Activated CD4-positive, alpha-beta T cell treated with anti-CD3 and anti-CD28 coated beads for 36 hours (primary cell): Measurements from ENCODE around the gene RERE. TPM values are rescaled to one million over a fixed set of nuclear protein-coding genes. Genes with fewer than 3 reads are reported as not detected.
A peak's percentile ranks its signal among the peaks of the same experiment; 100 is the strongest.
"Not testable (repeated sequence)": the region's sequence is repeated elsewhere in the genome, so short reads cannot be mapped to it uniquely, and the experiment has no call there.

Experiments used
- ATAC-seq: fragments of 200-7000 bp; cut with Tn5 transposase; one replicate; pipeline ENCODE4 v1.10.0; 2021; ENCODE audit warnings: mild to moderate bottlenecking, moderate library complexity
- CTCF ChIA-PET: fragments of 350-600 bp; sonication (Branson Sonifier 250); formaldehyde crosslinking; loops from one replicate; lab custom pipeline; 2021; ENCODE audit warnings: antibody characterized with exemption; lab: Charles Lee
- POLR2A ChIA-PET: fragments of 350-600 bp; sonication (Branson Sonifier 250); formaldehyde crosslinking; loops from one replicate; lab custom pipeline; 2021; ENCODE audit warnings: antibody characterized with exemption, inconsistent platforms; lab: Charles Lee
- DNase-seq: peaks from one replicate; pipeline ENCODE4 v3.0.0-alpha.2; 2020
- H3K27ac Mint-ChIP-seq: one replicate; pipeline ENCODE4 v1.8.0; 2021; ENCODE audit warnings: mixed read lengths
- H3K27me3 Mint-ChIP-seq: one replicate; pipeline ENCODE4 v1.8.0; 2021; ENCODE audit warnings: mixed read lengths
- H3K36me3 Mint-ChIP-seq: one replicate; pipeline ENCODE4 v1.8.0; 2021; ENCODE audit warnings: low read depth, mixed read lengths
- H3K4me1 Mint-ChIP-seq: one replicate; pipeline ENCODE4 v1.8.0; 2021; ENCODE audit warnings: mixed read lengths
- H3K4me3 Mint-ChIP-seq: one replicate; pipeline ENCODE4 v1.8.0; 2021; ENCODE audit warnings: mild to moderate bottlenecking, moderate library complexity, mixed read lengths
- H3K9me3 Mint-ChIP-seq: one replicate; pipeline ENCODE4 v1.8.0; 2021; ENCODE audit warnings: low read depth, mixed read lengths
- intact Hi-C, 2 experiments: fragments of 100-400 bp; cut with DNase I in 1 of 2; cut with micrococcal nuclease in 1 of 2; formaldehyde crosslinking; loops; one replicate each; pipeline versions ENCODE4 v1.14.2 to v1.15.1; 2022 to 2024; cut with DNase I, micrococcal nuclease
- total RNA-seq, 2 experiments: library from RNA; stranded (reverse); gene quantifications; one replicate each; pipeline ENCODE4 v1.2.3, GENCODE V29; 2021

Gene RERE
- total RNA-seq, 2 experiments from 2014 or later, result 57.4 to 71.6 TPM

DNA sequence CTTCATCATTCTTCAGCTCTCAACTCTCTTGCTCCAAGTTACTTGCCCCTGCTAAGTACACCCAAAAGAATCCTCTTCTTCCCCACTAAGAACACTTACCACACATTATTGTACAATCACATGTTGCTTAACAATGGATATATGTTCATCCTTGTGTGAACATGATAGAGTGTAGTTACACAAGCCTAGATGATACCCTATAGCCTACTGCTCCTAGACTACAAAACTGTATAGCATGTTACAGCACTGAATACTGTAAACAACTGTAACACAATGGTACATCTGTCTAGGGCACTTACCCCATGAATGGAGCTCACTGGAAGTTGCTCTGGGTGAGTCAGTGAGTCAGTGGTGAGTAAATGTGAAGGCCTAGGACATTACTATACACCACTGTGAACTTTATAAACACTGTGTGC, 77.4 kb downstream of the RERE start:
- Mint-ChIP-seq H3K4me1 (peaks cover 12% of the 10 kb centered on the region), H3K9me3 (peaks cover 9% of the 10 kb centered on the region), H3K4me3 (no peak overlapping the region), H3K36me3 (peaks cover 17% of the 10 kb centered on the region), H3K27ac (no peak overlapping the region), H3K27me3 (no peaks in the 10 kb centered on the region)
- DNase-seq (no peak), ATAC-seq (no peak)
- intact Hi-C loops, result no loop called here
- ChIA-PET POLR2A (interaction anchor here (0.5 to 0.6 kb wide), 2 partner anchors 23 to 233 kb away, joined by 3 read pairs; no protein-coding TSS in a partner anchor), CTCF (interaction anchor here (1.1 to 3.1 kb wide), 6 partner anchors 8 to 180 kb away, joined by 3 to 13 read pairs (median 8); no protein-coding TSS in a partner anchor)

DNA sequence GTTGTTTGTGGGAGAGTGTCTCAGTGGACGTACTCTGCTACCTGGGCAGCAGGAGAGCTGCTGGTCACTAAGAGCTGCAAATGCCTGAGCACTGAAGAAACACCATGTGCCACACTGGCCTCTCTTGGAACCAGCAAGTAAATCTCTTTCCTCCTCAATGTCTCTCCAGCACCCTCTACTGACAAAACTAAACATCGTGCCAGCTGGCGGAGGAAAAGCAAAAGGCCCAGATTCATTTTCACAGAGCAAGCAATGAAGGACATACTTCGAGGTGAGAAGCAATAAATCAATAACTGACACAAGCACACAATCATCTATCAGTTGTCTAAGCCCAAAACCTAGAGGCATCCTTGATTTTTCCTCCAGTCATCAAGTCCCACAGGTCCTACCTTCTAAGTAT, 78.1 kb downstream of the RERE start:
- ATAC-seq (no peak), DNase-seq (peak; percentile 8)
- H3K4me3 Mint-ChIP-seq, result no peak overlapping the region
- H3K4me1 Mint-ChIP-seq, result peaks cover 12% of the 10 kb centered on the region
- H3K27ac Mint-ChIP-seq, result no peak overlapping the region
- ChIA-PET POLR2A (no interaction called here), CTCF (interaction anchor here (0.7 to 3.1 kb wide), 4 partner anchors 9 to 179 kb away, joined by 3 to 11 read pairs (median 8); no protein-coding TSS in a partner anchor)
- H3K9me3 Mint-ChIP-seq, result peaks cover 9% of the 10 kb centered on the region
- intact Hi-C loops, result loop anchor here in 1 of 2 experiments (10.0 kb wide), 1 partner anchor 115 kb away; no protein-coding TSS in a partner anchor
- peaks cover 17% of the 10 kb centered on the region for H3K36me3 Mint-ChIP-seq
- no peaks in the 10 kb centered on the region for H3K27me3 Mint-ChIP-seq

GRCh38 chr1:8736927-8737326, 80.5 kb downstream of the RERE start:
- peaks cover 8% of the 10 kb centered on the region for H3K4me1 Mint-ChIP-seq
- no peaks in the 10 kb centered on the region for H3K27me3 Mint-ChIP-seq
- POLR2A ChIA-PET, result interaction anchor here (0.6 kb wide), 1 partner anchor 68 kb away, joined by 4 read pairs; no protein-coding TSS in a partner anchor
- H3K9me3 Mint-ChIP-seq, result peaks cover 14% of the 10 kb centered on the region
- CTCF ChIA-PET, result interaction anchor here (1.4 to 1.6 kb wide), 2 partner anchors 10 to 112 kb away, joined by 5 to 11 read pairs; no protein-coding TSS in a partner anchor
- no peak overlapping the region for H3K4me3 Mint-ChIP-seq
- no peak overlapping the region for H3K27ac Mint-ChIP-seq
- no peak for ATAC-seq
- H3K36me3 Mint-ChIP-seq, result peaks cover 22% of the 10 kb centered on the region
- intact Hi-C loops, result loop anchor here in 1 of 2 experiments (10.0 kb wide), 1 partner anchor 118 kb away; no protein-coding TSS in a partner anchor
- DNase-seq, result no peak

DNA sequence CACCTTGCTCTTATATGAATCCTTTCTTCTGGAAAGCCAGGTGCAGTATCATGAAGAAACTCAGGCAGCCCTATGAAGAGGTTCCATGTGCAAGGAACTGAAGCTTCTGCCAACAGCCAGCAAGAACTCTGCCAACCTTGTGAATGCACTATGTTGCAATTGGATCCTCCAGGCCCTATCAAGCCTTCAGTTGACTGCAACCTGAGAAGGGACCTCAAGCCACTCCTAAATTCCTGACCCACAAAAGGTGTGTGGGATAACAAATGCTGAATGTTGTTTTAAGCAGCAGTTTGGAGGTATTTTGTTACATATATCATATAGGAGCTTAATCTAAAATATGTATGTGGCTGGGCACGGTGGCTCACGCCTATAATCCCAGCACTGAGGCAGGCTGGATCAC, 84.0 kb downstream of the RERE start:
- H3K27ac Mint-ChIP-seq, result no peak overlapping the region
- DNase-seq (no peak), ATAC-seq (no peak)
- H3K36me3 Mint-ChIP-seq, result peaks cover 13% of the 10 kb centered on the region
- H3K27me3 Mint-ChIP-seq, result no peaks in the 10 kb centered on the region
- POLR2A ChIA-PET, result no interaction called here
- intact Hi-C loops, result loop anchor here in 1 of 2 experiments (10.0 kb wide), 1 partner anchor 121 kb away; no protein-coding TSS in a partner anchor
- CTCF ChIA-PET, result no interaction called here
- H3K9me3 Mint-ChIP-seq, result peaks cover 8% of the 10 kb centered on the region
- H3K4me1 Mint-ChIP-seq, result no peaks in the 10 kb centered on the region
- H3K4me3 Mint-ChIP-seq, result no peak overlapping the region

DNA sequence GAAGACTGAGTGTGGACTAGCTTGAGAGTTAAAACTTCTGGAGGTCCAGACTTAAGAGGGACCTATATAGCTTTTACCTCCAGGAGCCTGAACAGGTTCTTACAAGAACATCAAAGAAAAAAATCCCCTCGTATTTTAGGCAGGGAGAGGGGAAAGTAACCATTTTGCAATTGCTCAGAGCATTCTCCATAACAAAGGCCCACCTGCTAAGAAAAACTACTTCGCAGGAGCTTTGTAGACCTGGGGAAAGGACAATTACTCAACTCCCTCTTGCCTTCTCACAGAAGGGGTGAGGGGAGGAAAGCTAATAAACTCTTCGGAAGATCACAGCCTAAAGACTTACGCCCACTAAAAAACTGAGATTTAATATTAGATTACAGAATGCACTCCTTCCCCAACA, 86.3 kb downstream of the RERE start:
- ATAC-seq (no peak), DNase-seq (no peak)
- peaks cover 5% of the 10 kb centered on the region for H3K4me1 Mint-ChIP-seq
- H3K4me3 Mint-ChIP-seq, result no peak overlapping the region
- no peaks in the 10 kb centered on the region for H3K27me3 Mint-ChIP-seq
- POLR2A ChIA-PET, result no interaction called here
- CTCF ChIA-PET, result interaction anchor here (0.6 to 2.1 kb wide), 7 partner anchors 9 to 170 kb away, joined by 3 to 12 read pairs (median 4); no protein-coding TSS in a partner anchor
- intact Hi-C loops, result loop anchor here in 1 of 2 experiments (10.0 kb wide), 1 partner anchor 124 kb away; no protein-coding TSS in a partner anchor
- H3K36me3 Mint-ChIP-seq, result peaks cover 9% of the 10 kb centered on the region
- H3K27ac Mint-ChIP-seq, result no peak overlapping the region
- H3K9me3 Mint-ChIP-seq, result peaks cover 8% of the 10 kb centered on the region

- ATAC-seq, result no peak
- DNase-seq, result no peak
- ChIA-PET POLR2A (interaction anchor here (0.7 kb wide), 1 partner anchor 158 kb away, joined by 3 read pairs; no protein-coding TSS in a partner anchor), CTCF (interaction anchor here (0.6 to 3.4 kb wide), 5 partner anchors 122 to 378 kb away, joined by 3 to 45 read pairs (median 12); no protein-coding TSS in a partner anchor)
- peaks cover 9% of the 10 kb centered on the region for H3K36me3 Mint-ChIP-seq
- peaks cover 8% of the 10 kb centered on the region for H3K9me3 Mint-ChIP-seq
- H3K4me3 Mint-ChIP-seq, result no peak overlapping the region
- peaks cover 12% of the 10 kb centered on the region for H3K4me1 Mint-ChIP-seq
- intact Hi-C loops, result no loop called here
- no peaks in the 10 kb centered on the region for H3K27me3 Mint-ChIP-seq
- H3K27ac Mint-ChIP-seq, result no peak overlapping the region
Measured at GRCh38 chr1:8728464-8728863, 89.0 kb downstream of the RERE start.

DNA sequence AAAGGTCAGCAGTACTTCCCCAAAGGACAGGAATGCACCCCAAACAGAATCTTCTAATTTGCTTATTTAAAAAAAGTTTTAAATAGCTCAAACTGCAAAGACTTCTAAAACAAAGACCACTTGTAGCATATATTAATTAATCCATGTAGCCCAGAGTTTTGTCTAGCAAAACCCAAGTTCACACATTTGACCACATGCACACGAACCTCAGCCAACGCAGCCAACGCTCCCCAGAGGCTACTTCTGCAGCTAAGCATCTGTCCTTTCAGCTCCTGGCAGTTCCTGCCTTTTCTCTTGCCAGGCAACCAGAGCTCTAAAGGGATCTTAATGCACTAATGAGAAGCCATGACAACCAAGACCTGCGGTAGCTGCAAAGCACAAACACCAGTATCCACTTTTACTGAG, 89.6 kb downstream of the RERE start:
- ChIA-PET POLR2A (no interaction called here), CTCF (interaction anchor here (1.0 to 3.4 kb wide), 9 partner anchors 10 to 378 kb away, joined by 3 to 45 read pairs (median 6); no protein-coding TSS in a partner anchor)
- peaks cover 8% of the 10 kb centered on the region for H3K9me3 Mint-ChIP-seq
- no peaks in the 10 kb centered on the region for H3K27me3 Mint-ChIP-seq
- peaks cover 16% of the 10 kb centered on the region for H3K4me1 Mint-ChIP-seq
- peaks cover 9% of the 10 kb centered on the region for H3K36me3 Mint-ChIP-seq
- intact Hi-C loops, result no loop called here
- DNase-seq (no peak), ATAC-seq (no peak)
- H3K27ac Mint-ChIP-seq, result no peak overlapping the region
- H3K4me3 Mint-ChIP-seq, result no peak overlapping the region

- H3K4me3 Mint-ChIP-seq, result not testable (repeated sequence)
Measured at GRCh38 chr1:8727316-8727715, 90.1 kb downstream of the RERE start.

DNA sequence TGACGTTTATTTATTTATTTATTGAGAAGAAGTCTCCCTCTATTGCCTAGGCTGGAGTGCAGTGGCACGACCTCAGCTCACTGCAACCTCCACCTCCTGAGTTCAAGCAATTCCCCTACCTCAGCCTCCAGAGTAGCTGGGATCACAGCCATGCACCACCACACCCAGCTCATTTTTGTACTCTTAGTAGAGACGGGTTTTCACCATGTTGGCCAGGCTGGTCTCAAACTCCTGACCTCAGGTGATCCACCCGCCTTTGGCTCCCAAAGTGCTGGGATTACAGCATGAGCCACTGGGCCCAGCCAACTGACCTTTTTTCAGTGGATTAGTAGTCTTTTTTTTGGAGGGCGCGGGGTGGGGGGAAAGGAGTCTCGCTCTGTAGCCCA, 90.6 kb downstream of the RERE start:
- H3K4me3 Mint-ChIP-seq, H3K27ac Mint-ChIP-seq, H3K36me3 Mint-ChIP-seq, DNase-seq, ATAC-seq, H3K9me3 Mint-ChIP-seq, H3K27me3 Mint-ChIP-seq: not testable (repeated sequence)
- ChIA-PET CTCF (interaction anchor here (0.6 to 3.6 kb wide), 32 partner anchors 9 to 377 kb away, joined by 3 to 45 read pairs (median 4); no protein-coding TSS in a partner anchor), POLR2A (interaction anchor here (0.7 kb wide), 1 partner anchor 168 kb away, joined by 3 read pairs; no protein-coding TSS in a partner anchor)
- intact Hi-C loops, result loop anchor here (1.0 kb wide), 1 partner anchor 165 kb away; no protein-coding TSS in a partner anchor
- peaks cover 22% of the 10 kb centered on the region for H3K4me1 Mint-ChIP-seq

More at GRCh38 chr1:8727316-8727715, 90.1 kb downstream of the RERE start:
- H3K27ac Mint-ChIP-seq, H3K9me3 Mint-ChIP-seq, H3K36me3 Mint-ChIP-seq, ATAC-seq, H3K27me3 Mint-ChIP-seq, intact Hi-C loops, DNase-seq: not testable (repeated sequence)
- H3K4me1 Mint-ChIP-seq, result peaks cover 18% of the 10 kb centered on the region
- ChIA-PET POLR2A (interaction anchor here (0.7 kb wide), 1 partner anchor 169 kb away, joined by 3 read pairs; no protein-coding TSS in a partner anchor), CTCF (interaction anchor here (0.7 to 3.4 kb wide), 25 partner anchors 8 to 377 kb away, joined by 3 to 45 read pairs (median 4); no protein-coding TSS in a partner anchor)

DNA sequence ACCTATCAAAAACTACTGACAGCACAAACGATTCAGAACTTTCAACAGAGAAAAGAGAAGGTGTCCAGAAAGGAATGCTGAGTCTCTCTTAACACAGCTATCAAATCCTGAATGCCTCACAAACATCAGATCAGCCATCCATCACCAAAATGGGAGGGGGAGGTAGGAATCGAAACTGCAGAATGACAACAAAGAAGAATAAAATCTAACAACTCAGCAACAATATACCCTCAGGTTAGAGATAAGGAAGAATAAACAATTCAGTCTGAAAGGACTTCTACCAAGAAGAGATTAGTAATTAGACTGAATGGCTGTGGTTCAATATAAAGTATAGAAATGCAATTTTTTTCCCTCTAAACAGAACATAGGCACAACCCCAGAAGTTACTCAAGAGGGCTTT, 94.4 kb downstream of the RERE start:
- Mint-ChIP-seq H3K9me3 (no peaks in the 10 kb centered on the region), H3K36me3 (no peaks in the 10 kb centered on the region), H3K4me1 (peaks cover 21% of the 10 kb centered on the region), H3K4me3 (no peak overlapping the region), H3K27ac (no peak overlapping the region), H3K27me3 (no peaks in the 10 kb centered on the region)
- no peak for ATAC-seq
- CTCF ChIA-PET, result interaction anchor here (0.5 to 1.8 kb wide), 10 partner anchors 16 to 590 kb away, joined by 3 to 18 read pairs (median 4); no protein-coding TSS in a partner anchor
- POLR2A ChIA-PET, result no interaction called here
- DNase-seq, result no peak
- intact Hi-C loops, result loop anchor here in 1 of 2 experiments (5.0 kb wide), 1 partner anchor 124 kb away; no protein-coding TSS in a partner anchor

GRCh38 chr1:8722366-8722765, 95.1 kb downstream of the RERE start:
- H3K4me3 Mint-ChIP-seq, result no peak overlapping the region
- intact Hi-C loops, result loop anchor here in 1 of 2 experiments (5.0 kb wide), 1 partner anchor 125 kb away; no protein-coding TSS in a partner anchor
- H3K27me3 Mint-ChIP-seq, result no peaks in the 10 kb centered on the region
- POLR2A ChIA-PET, result no interaction called here
- peaks cover 21% of the 10 kb centered on the region for H3K4me1 Mint-ChIP-seq
- DNase-seq (no peak), ATAC-seq (no peak)
- CTCF ChIA-PET, result interaction anchor here (0.5 to 1.8 kb wide), 2 partner anchors 15 to 590 kb away, joined by 3 to 6 read pairs; no protein-coding TSS in a partner anchor
- H3K27ac Mint-ChIP-seq, result no peak overlapping the region
- H3K36me3 Mint-ChIP-seq, result no peaks in the 10 kb centered on the region
- H3K9me3 Mint-ChIP-seq, result no peaks in the 10 kb centered on the region
